Esophagus muscularis mucosa (tissue), 4 donors: ENCODE results near the gene RBM15. TPM values are rescaled to one million over a fixed set of nuclear protein-coding genes. Genes with fewer than 3 reads are reported as not detected.

Experiments used
- DNase-seq: peaks from one replicate; pipeline ENCODE4 v3.0.0-alpha.2; 2017; ENCODE audit errors: extremely low spot score
- H3K27ac ChIP-seq, 4 donors: fragments of 200-600 bp; sonication (generic); replicated peaks in 1 of 4; 1 replicate in 3 of 4; 2 replicates in 1 of 4; pipeline ENCODE4 v1.5.1; 2016 to 2019; ENCODE audit warnings: mild to moderate bottlenecking in 1 of 4
- H3K27me3 ChIP-seq, 4 donors: fragments of 200-600 bp; sonication (generic); one replicate each; pipeline versions ENCODE4 v1.5.1 to v1.6.0; 2016 to 2019
- H3K36me3 ChIP-seq, 4 donors: fragments of 200-600 bp; sonication (generic); one replicate each; pipeline ENCODE4 v1.5.1; 2016 to 2019
- H3K4me1 ChIP-seq, 4 donors: fragments of 200-600 bp; sonication (generic); one replicate each; pipeline ENCODE4 v1.5.1; 2016 to 2019
- H3K4me3 ChIP-seq, 4 donors: fragments of 200-600 bp; sonication (generic); 1 replicate in 2 of 4; 2 replicates in 2 of 4; pipeline ENCODE4 v1.5.1; 2016 to 2019; ENCODE audit warnings: mild to moderate bottlenecking in 4 of 4, moderate library complexity in 1 of 4
- H3K9me3 ChIP-seq, 4 donors: fragments of 200-600 bp; sonication (generic); 1 replicate in 3 of 4; 2 replicates in 1 of 4; pipeline ENCODE4 v1.5.1; 2016 to 2019
- EP300 ChIP-seq: sonication (generic); formaldehyde crosslinking; IDR thresholded peaks from one replicate; pipeline ENCODE4 v1.6.1; 2017; ENCODE audit warnings: antibody characterized with exemption
- POLR2A ChIP-seq: fragments of 450-650 bp; IDR thresholded peaks from one replicate; pipeline ENCODE4 v1.6.1; 2017; ENCODE audit warnings: antibody characterized with exemption, moderate library complexity, mild to moderate bottlenecking, low read depth
- POLR2AphosphoS5 ChIP-seq, 2 donors: sonication (generic); formaldehyde crosslinking; IDR thresholded peaks; one replicate each; pipeline ENCODE4 v1.6.1; 2017; ENCODE audit warnings: antibody characterized with exemption in 2 of 2
- WGBS: methylation state at CpG from one replicate; pipeline ENCODE4 v1.1.5; 2018; 5-methylcytosine and 5-hydroxymethylcytosine counted together
- intact Hi-C: fragments of 100-400 bp; cut with DNase I; formaldehyde crosslinking; loops from one replicate; pipeline ENCODE4 v1.15.1; 2023
- total RNA-seq, 4 donors: library from RNA; depleted of rRNA; stranded (reverse); fragments of >200 nt; gene quantifications; one replicate each; pipeline versions ENCODE4 v1.1.0 to v1.2.1, GENCODE V29; 2016
- TF ChIP-seq, protein P1 (sequence below), 3 experiments: fragments of 200-600 bp in 2 of 3; fragments of 450-650 bp in 1 of 3; sonication (generic) in 2 of 3; IDR thresholded peaks; one replicate each; pipeline ENCODE4 v1.5.1; 2017 to 2019; ENCODE audit warnings: antibody characterized with exemption in 3 of 3, mild to moderate bottlenecking in 2 of 3, moderate library complexity in 1 of 3

Gene RBM15, protein sequence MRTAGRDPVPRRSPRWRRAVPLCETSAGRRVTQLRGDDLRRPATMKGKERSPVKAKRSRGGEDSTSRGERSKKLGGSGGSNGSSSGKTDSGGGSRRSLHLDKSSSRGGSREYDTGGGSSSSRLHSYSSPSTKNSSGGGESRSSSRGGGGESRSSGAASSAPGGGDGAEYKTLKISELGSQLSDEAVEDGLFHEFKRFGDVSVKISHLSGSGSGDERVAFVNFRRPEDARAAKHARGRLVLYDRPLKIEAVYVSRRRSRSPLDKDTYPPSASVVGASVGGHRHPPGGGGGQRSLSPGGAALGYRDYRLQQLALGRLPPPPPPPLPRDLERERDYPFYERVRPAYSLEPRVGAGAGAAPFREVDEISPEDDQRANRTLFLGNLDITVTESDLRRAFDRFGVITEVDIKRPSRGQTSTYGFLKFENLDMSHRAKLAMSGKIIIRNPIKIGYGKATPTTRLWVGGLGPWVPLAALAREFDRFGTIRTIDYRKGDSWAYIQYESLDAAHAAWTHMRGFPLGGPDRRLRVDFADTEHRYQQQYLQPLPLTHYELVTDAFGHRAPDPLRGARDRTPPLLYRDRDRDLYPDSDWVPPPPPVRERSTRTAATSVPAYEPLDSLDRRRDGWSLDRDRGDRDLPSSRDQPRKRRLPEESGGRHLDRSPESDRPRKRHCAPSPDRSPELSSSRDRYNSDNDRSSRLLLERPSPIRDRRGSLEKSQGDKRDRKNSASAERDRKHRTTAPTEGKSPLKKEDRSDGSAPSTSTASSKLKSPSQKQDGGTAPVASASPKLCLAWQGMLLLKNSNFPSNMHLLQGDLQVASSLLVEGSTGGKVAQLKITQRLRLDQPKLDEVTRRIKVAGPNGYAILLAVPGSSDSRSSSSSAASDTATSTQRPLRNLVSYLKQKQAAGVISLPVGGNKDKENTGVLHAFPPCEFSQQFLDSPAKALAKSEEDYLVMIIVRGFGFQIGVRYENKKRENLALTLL
- total RNA-seq: 10 to 100 TPM; 20.6 to 26.6 (median 24.2) TPM

DNA sequence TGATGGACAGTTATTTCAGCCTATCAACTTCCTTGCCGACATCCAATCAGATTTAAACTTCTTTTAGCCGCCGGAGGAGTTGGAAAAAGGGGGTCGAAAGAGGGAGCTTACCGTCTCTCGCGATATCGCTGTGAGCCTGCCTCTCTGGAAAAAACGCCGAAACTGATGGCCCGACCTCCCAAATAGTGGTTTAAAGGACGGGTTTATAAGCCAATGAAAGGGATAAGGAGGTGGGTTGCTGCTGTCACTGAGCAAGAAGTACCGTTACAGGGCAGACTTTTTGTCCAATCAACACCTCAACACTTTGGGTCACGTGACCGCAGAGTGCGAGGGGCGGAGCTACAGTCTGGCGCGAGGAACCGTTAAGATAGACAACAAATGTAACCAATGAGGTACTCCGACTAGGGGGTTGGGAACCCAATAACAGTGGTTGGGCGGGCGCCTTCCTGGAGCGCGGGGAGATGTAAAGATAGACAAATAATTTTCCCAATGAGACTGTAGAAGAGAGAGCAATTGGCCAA is at the start of gene RBM15:
TSS of gene RBM15 (plus strand) at position 492 of the 521 bp plus-strand sequence. CDS start at position 521, 29 bp downstream.
- Histone ChIP-seq H3K36me3 (peaks cover 0 to 27% (median 20%) of the 10 kb centered on the region in 4 donors), H3K4me1 (peaks cover 42 to 51% (median 49%) of the 10 kb centered on the region in 4 donors), H3K9me3 (no peaks in the 10 kb centered on the region), H3K27me3 (no peaks in the 10 kb centered on the region), H3K27ac (peak within 1 kb of the TSS; percentile 94 to 98 (median 96)), H3K4me3 (peak within 1 kb of the TSS; percentile 80 to 93 (median 90))
- WGBS: 1% methylated on average over 25 of the region's 25 CpGs
- no peak for TF ChIP-seq POLR2AphosphoS5 (IDR thresholded peaks at IDR 0.05)
- TF ChIP-seq POLR2A: no peak
- TF ChIP-seq, protein P1, sequence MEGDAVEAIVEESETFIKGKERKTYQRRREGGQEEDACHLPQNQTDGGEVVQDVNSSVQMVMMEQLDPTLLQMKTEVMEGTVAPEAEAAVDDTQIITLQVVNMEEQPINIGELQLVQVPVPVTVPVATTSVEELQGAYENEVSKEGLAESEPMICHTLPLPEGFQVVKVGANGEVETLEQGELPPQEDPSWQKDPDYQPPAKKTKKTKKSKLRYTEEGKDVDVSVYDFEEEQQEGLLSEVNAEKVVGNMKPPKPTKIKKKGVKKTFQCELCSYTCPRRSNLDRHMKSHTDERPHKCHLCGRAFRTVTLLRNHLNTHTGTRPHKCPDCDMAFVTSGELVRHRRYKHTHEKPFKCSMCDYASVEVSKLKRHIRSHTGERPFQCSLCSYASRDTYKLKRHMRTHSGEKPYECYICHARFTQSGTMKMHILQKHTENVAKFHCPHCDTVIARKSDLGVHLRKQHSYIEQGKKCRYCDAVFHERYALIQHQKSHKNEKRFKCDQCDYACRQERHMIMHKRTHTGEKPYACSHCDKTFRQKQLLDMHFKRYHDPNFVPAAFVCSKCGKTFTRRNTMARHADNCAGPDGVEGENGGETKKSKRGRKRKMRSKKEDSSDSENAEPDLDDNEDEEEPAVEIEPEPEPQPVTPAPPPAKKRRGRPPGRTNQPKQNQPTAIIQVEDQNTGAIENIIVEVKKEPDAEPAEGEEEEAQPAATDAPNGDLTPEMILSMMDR (IDR thresholded peaks at IDR 0.05): no peak
- TF ChIP-seq EP300: no peak
- DNase-seq: peak; percentile 100
- intact Hi-C loops: no loop called here

GRCh38 chr1:110291241-110292030 is 47.7 kb upstream of the RBM15 start:
- Histone ChIP-seq H3K27ac (no peak overlapping the region), H3K4me3 (no peak overlapping the region), H3K36me3 (no peaks in the 10 kb centered on the region), H3K9me3 (no peaks in the 10 kb centered on the region), H3K27me3 (no peaks in the 10 kb centered on the region), H3K4me1 (peaks cover 0 to 5% (median 2%) of the 10 kb centered on the region in 4 donors)
- intact Hi-C loops: no loop called here
- TF ChIP-seq POLR2AphosphoS5 (IDR thresholded peaks at IDR 0.05) (no peak), EP300 (no peak), POLR2A (no peak)
- TF ChIP-seq, protein P1 (IDR thresholded peaks at IDR 0.05): no peak
- DNase-seq: no peak
- 54% methylated on average over 7 of the region's 7 CpGs for WGBS

GRCh38 chr1:110292031-110292741 is 47.0 kb upstream of the RBM15 start:
- H3K4me3 ChIP-seq: no peak overlapping the region
- H3K27me3 ChIP-seq: no peaks in the 10 kb centered on the region
- no peak for TF ChIP-seq EP300
- no peak for DNase-seq
- H3K4me1 ChIP-seq: peaks cover 0 to 5% (median 2%) of the 10 kb centered on the region in 4 donors
- 60% methylated on average over 7 of the region's 7 CpGs for WGBS
- H3K27ac ChIP-seq: no peak overlapping the region
- H3K36me3 ChIP-seq: no peaks in the 10 kb centered on the region
- intact Hi-C loops: no loop called here
- H3K9me3 ChIP-seq: no peaks in the 10 kb centered on the region

- TF ChIP-seq EP300 (no peak), POLR2AphosphoS5 (IDR thresholded peaks at IDR 0.05) (no peak), POLR2A (no peak)
- TF ChIP-seq, protein P1 (IDR thresholded peaks at IDR 0.05): no peak
- H3K27ac ChIP-seq: no peak overlapping the region
- H3K36me3 ChIP-seq: no peaks in the 10 kb centered on the region
- H3K27me3 ChIP-seq: peaks cover 0 to 9% (median 0%) of the 10 kb centered on the region in 4 donors
- peaks cover 0 to 5% (median 2%) of the 10 kb centered on the region in 4 donors for H3K4me1 ChIP-seq
- no peak overlapping the region for H3K4me3 ChIP-seq
- H3K9me3 ChIP-seq: no peaks in the 10 kb centered on the region
- no peak for DNase-seq
- intact Hi-C loops: no loop called here
- WGBS: 71% methylated on average over 9 of the region's 9 CpGs
These were observed 45.5 kb upstream of the RBM15 start for GRCh38 chr1:110293601-110294104.
